HG03565 (cell line): ENCODE results near the gene B3GALT6.
"Not testable (repeated sequence)": the region's sequence is repeated elsewhere in the genome, so short reads cannot be mapped to it uniquely, and the experiment has no call there.

Experiments
- ATAC-seq: cut with Tn5 transposase; IDR thresholded peaks from one replicate; pipeline ENCODE4 v1.9.1; 2021; ENCODE audit warnings: mild to moderate bottlenecking, moderate library complexity; ENCODE audit not compliant: unreplicated experiment

Gene B3GALT6

DNA sequence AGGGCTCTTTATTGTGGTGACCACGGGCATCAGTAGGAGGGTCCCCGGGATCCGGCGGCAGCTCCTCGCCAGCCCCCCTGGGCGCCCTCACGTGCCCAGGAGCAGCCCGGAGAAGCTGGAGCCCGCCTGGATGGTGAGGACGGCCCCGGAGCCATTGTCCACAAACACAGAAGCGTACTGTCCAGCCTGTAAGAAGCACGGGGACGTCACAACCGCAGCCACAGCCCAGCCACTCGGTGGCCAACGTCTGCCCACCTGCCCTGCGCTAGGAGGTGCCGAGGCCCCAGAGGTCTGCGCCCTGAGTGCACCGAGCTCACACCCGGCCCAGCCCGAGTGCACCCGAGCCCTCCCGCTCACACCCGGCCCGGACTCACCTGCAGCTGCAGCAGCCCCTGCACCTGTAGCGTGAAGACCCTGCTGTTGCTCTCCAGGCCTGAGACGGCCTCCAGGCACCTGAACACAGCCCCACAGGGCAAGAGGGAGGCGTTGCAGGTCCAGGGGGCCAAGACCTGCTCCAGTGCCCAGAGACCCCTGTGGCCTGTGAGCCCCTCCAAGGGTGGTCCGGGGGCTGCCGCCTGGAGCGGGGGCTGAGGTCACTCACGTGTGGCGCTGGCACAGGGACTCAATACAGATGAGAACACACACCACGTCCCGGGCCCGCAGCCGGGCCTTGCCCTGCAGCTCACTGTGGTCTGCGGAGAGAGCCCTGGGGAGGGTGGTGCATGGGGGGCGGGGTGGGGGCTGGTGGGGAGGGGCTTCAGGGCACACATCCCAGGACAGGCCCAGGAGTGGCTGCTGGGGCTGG lies 10.6 kb downstream of the B3GALT6 start:
- no peak for ATAC-seq

DNA sequence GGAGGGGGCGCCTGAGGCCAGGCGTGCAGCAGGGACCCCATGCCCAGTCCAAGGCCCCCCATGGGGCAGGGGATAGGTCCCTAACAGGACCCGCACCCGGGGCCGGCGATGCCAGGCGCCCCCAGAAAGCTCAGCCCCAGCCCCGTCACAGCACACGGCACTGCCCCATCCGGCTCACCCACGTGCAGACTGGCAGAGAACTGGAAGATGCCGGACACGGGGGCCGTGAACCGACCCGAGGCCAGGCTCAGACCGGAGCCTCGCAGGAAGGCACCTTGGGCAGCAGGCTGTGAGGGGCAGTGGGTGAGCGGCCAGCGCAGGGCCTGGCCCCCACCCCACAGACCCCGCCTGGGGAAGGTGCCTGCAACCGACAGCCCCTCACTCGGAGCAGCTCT lies 11.2 kb downstream of the B3GALT6 start:
- ATAC-seq = no peak

DNA sequence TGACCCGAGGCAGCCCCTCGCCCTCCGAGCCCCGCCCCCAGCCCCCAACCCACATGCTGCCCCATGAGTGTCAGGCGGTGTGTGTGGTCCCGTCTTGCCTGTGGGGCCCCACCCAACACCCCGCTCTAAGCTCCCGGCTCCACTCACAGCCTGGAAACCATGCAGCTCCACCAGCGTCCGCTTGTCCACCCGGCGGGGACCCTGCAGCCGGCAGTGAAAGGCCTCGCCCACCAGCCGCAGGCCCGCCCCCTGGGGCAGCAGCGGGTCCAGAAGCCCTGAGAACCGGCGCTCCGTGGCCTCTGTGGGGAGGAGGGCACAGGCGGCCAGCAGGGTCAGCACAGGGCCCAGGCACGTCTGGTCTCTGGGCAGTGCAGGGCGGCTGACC lies 11.8 kb downstream of the B3GALT6 start:
- no peak for ATAC-seq

DNA sequence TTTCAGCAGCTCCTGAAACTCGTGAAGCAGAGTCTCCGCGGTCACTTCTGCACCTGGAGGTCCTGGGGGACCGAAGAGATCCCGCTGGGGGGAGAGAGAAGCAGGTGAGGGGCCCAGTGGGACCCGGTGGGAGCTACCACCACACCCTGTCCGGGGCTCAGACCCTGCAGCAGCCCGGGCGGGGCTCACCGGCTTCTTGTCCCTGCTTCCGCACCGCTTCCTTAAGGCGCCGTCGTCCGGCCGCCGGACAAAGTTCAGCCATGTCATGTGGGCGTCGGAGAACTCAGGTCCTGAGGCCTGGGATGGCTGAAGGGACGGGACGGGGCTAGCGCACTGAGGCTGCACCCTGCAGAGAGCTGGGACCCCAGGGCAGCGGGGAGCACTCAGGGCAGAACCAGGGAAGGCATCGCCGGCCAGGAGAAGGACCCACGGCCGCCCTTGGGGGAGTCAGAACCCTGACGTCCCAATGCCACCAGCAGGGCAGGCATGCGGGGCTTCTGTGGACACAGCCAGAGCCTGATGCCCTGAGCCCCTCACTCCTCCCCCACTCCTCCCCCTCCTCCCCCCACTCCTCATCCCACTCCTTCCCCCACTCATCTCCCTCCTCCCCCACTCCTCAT lies 12.3 kb downstream of the B3GALT6 start:
- no peak for ATAC-seq

DNA sequence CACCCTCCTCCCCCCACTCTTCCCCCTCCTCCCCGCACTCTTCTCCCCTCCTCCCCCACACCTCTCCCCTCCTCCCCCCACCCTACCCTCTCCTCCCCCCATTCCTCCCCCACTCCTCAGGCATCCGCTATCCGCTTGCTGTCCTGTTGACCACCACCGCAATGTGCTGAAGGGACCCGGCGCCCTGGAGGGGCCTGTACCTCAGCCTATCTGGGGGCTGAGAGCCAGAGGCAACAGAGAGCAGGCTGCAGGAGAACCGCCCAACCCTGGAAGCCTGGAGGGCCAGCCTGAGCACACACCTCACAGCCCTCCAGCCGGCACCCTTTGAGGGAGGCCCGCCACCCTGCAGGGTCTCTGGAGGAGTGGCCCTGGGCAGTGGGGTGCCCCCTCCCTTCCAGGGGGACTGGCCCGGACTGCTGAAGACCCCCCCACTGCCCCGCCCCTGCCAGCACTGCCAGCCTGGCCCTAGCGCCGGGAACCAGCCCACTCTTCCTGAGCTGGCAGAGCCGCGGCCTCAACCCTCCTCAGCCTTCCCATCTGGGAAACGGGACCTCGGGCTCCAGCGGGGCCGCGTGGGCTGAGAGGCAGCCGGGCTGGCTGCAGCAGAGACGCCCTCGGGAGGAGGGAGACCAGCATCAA lies 13.3 kb downstream of the B3GALT6 start:
- no peak for ATAC-seq

DNA sequence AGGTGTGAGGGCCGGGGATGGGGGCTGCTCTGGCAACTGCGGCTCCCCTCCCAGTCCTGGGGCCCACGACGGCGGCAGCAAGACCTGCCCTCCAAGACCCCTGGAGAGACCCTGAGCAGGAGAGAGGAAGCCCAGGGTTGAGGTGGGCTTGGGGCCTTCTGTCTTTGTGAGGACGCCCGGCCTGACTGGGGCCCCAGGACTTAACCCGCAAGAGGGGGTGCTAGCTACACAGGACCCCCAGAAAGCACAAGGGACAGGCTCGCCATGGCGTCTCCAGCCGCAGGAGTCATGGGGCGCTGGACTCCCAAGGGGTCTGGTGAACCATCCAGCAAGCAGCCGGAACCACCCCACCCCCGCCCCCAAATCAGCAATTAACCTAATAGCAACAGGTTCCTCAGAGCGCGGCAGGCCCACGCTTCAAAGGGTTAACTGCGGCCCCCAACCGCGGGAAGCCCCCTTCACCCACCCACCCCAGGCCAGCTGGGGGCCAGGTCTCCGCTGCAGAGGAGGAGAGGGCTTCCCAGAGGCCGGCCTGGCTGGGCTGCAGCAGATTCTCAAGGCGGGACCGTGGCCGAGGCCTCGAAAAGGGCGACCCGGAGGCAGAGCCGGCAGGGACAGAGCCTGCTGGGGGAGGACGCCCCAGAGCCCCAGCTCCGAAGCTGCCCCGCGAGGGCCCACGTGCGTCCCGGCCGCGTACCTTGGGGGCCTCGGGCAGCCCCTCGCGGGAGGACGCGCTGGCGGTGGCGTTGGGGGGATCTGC lies 14.0 kb downstream of the B3GALT6 start:
- no peak for ATAC-seq

DNA sequence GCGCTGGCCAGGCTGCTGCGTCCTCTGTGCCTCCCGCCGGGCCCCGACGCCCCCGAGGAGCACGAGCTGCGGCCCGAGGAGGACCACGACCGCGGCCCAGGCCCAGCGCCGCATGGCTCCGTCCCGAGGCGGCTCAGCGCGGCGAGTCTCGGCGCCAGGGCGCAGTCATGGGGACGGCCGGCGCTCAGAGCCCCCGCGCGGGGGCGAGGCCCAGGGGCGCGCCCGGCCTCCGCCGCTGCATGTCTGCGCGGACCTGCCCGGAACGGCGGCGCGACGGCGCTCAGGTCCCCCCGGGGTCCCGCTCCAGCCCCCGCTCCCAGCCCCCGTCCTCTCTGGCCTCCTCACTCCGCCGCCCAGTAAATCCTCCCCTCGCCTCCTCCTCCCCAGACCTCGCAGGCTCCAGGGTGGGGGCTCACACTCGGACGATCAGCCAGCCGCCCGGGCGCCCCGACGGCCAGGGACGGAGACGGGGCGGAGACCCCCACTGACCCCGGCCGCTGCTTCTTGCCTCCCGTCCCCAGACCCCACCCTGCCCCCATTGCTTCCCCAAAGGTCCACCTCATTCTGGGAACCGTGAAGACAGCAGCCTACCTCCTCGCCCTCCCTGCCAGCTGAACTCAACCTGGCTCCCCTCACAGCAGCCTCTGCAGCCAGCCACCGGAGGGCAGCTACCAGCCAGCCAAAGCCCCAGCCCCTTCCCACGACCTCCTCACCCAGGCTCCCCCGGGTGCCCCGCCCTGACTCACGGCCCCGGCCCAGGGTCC lies 14.7 kb downstream of the B3GALT6 start, which contains the start of gene C1QTNF12:
Gene C1QTNF12 (minus strand): TSS at position 146 of the 764 bp plus-strand sequence. CDS start 32 bp downstream, at position 114.
- no peak for ATAC-seq

DNA sequence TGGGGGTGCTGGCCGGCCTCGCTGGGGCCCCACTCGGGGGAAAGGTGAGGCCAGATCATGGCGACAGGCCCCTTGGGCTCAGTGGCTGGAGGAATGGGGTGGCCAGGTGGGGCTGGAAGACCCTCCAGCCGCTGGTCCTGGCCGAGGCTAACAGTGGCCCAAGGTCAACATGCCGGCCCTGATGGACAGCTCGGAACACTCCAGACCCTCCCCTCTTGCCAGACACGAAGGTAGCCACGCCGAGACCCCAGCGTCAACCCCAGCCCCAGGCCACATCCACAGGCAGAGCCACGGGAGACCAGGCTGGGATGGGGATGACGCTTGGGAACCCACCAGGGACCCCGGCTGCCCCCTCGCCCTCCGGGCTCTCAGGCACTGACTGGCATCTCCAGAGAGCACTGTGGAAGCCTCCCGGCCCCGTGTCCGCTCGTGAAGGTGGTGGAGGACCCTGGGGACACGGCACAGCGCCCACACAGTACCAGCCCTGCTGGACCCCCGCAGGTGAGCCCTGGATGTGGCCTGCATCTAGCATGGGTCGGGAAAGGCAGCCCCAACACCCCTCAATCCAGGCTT lies 15.4 kb downstream of the B3GALT6 start:
- ATAC-seq = no peak

DNA sequence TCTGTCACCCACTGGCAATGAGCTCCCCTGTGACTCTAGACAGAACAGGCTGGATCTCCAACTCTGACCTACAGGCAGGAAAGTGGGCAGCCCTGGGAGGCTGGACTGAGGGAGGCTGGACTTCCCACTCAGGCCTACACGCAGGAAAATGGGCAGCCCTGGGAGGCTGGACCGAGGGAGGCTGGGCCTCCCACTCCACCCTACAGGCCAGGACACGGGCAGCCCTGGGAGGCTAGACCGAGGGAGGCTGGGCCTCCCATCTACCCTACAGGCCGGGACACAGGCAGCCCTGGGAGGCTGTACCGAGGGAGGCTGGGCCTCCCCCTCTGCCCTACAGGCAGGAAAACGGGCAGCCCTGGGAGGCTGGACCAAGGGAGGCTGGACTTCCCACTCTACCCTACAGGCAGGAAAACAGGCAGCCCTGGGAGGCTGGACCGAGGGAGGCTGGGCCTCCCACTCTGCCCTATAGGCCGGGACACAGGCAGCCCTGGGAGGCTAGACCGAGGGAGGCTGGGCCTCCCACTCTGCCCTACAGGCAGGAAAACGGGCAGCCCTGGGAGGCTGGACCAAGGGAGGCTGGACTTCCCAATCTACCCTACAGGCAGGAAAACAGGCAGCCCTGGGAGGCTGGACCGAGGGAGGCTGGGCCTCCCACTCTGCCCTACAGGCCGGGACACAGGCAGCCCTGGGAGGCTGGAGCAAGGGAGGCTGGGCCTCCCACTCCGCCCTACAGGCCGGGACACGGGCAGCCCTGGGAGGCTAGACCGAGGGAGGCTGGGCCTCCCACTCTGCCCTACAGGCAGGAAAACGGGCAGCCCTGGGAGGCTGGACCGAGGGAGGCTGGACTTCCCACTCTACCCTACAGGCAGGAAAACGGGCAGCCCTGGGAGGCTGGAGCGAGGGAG lies 16.2 kb downstream of the B3GALT6 start:
- ATAC-seq = not testable (repeated sequence)

DNA sequence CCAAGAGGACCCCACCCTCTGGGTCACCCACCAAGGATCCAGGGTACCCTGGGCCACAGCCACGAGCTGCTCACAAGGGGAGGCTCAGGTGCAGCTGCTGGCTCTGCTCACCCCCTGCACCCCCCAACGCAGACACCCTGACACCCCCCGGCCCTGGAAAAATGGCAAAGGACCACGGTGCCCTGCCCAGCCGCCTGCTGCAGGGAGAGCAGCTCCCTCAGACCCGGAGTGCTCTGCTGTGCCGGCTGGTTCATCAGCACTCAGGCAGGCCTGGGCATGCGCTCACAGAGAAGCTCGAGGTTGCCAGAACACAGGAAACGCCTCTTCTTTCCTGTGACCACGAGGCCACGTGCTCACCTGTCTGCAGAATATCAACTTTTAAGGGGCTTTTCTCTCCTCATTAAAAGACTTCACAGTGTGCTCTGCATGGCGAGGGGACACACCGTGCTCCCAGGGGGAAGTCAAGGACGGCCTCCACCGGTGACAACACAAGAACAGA lies 18.8 kb downstream of the B3GALT6 start:
- peak; percentile 62 for ATAC-seq

DNA sequence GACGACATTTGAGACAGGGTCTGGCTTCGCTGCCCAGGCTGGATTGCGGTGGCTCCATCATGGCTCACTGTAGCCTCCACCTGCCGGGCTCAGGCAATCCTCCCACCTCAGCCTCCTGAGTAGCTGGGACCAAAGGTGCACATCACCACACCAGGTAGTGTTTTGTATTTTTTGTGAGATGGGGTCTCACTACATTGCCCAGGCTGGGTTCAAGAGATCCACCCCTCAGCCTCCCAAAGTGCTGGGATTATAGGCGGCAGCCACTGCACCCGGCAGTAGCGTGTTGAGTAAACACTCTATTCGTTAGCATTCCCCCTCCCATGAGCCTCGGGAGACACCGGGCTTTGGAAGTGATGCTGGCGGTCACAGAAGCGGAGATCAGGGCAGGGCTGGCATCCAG lies 21.3 kb downstream of the B3GALT6 start:
- no peak for ATAC-seq

DNA sequence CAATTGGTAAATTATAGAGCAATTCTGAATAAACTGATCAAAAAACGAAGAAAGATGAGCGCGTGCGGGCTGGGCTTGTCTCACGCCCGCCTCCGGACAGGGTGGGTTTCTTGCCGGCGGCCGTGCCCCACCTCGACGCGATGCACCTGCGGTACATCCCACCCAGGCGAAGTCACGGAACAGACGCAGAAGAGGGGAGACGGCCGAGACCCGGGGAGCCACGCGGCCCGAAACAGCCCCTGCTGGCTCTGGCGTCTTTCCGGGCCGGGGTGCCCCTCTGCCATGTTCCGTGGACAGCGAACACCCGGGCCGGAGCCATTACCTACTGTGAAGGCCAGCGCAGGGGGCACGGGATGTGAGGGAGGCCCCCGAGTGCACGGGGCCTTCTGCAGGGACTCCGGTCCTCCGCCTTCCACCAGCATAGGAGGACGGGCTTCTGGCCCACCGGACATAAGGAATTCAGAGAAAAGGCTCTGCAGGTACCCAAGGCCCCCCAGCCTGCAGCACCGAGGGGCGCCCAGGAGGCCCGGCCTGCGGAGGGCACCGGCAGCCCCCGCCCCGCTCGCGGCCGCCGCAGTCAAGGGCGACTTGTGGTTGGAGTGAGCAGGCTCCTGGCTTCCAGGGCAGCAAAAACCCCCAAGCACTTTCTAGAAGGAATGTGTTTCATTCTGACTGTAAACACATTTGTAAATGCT lies 22.1 kb downstream of the B3GALT6 start:
- no peak for ATAC-seq

DNA sequence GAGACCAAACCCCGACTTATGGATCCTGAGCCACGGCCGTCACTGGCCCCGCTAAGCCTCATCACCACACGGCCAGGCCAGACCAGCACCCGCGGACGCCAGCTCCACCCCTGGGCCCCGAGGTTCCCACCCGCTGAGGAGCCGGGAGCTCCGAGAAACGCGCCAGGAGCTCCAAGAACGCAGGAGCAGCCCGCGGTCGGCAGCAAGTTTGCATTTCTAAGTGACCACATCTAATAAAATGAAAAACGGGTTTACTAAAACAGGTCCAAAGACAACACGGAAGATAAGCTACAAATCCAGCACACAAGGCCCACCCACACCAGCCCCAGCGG lies 22.6 kb downstream of the B3GALT6 start:
- no peak for ATAC-seq

DNA sequence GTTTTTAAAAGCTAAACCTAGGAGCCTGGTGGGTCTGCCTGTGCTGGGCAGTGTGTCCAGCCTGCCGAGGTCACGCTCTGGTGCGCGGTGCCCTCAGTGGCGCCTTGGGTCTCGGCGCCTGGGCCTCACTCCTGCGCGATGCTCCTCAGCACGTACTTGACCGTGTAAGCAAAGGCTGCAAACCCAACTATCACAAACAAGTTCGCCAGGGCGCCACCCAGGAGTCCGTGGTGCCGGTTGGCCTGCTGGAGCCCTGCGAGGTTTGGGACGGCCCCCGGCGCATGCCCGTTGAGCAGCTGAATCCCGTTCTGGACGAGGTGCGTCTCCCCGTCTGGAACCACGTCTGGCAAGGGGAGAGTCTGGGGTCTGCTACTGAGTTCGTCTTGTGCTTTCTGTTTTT lies 23.0 kb downstream of the B3GALT6 start:
- no peak for ATAC-seq

DNA sequence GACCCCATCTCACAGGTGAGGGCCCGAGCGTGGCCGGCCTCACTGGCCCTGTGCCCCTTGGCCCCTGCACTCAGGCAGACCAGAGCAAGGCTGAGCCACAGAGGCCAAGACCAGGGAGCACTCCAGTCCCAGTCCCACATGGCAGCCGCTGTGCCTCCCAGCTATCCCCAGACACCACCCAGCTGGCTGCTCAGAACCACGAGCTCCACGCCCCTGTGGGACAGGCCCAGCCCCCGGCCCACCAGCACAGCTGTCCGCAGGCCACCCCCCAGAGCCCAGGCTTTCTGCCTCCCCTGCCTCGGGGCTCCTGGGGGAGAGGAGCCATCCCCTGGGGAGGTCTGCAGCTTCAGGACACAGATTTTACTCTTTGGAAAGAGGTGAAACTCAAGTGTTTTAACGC lies 23.6 kb downstream of the B3GALT6 start:
- no peak for ATAC-seq

DNA sequence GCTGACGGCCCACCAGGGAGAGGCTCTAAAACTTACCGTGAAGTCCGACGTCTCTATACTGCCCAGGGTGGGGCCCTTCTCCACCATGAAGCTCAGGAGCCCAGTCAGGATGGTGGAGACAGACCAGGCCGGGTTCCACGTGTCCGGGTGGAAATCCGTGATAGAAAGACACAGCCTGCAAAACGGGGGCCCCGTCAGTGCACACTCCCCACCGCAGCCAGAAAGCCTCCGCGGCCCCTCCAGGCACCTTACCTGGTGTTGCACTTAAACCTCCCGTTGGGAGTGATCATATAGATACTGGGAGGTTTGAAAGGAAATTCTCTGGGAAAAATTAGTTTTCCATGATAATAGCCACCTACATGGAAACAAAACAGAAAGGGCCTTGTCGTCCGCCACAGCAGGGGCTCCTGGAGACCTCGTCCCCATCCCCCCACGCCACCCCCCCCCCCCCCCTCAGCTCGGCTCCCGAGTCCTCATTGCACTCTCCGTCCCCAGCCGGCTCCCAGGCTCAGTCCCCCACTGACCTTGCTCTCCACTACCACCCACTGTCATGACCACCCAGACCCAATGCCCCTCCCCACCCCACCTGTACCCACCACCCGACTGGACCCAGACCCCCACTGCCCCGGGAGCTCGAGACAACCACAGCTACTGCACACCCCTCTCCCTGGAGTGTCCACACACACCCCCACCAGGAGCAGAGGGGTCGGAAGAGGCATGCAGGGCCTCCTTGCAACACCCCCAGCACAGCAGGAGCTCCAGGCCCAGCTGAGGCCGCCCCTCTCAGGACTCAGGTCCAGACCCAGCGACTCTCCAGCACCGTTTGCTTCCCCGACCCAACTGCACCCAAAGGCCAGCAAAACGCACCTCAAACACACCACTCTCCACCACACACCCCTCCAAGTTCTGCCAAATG lies 25.2 kb downstream of the B3GALT6 start:
- no peak for ATAC-seq

DNA sequence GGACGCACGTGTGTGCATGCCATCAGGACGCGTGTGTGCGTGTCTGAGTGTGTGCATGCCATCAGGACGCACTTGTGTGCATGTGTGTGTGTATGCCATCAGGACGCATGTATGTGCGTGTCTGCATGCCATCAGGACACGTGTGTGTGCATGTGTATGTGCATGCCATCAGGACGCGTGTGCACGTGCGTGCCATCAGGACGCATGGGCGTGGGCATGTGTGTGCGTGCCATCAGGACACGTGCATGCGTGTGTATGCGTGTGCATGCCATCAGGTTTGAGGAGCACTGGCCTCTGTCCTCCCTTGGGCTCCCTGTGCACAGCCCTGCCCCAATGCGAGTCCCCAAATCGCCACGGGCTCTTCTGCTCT lies 27.1 kb downstream of the B3GALT6 start:
- no peak for ATAC-seq

DNA sequence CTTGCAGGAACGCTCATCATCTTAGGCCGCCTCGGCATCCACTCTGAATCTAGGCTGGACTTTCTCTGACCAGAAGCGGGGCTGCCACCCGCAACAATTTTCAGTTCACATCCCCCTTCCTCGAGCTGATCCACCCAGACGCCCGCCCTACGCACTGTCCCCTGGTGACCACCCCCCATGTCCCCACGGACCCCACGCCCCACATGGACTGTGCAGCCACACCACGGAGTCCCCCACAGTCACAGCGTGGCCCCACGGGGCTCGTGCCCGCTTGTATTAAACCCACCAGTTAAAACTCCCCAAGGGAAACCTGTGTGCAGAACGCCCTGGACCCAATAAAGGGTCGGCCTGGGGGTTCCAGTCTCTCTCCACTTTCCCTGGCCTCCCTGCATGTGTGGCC lies 27.5 kb downstream of the B3GALT6 start:
- ATAC-seq = no peak
